ENCODE results near the gene USP32.

The USP32 gene

DNA sequence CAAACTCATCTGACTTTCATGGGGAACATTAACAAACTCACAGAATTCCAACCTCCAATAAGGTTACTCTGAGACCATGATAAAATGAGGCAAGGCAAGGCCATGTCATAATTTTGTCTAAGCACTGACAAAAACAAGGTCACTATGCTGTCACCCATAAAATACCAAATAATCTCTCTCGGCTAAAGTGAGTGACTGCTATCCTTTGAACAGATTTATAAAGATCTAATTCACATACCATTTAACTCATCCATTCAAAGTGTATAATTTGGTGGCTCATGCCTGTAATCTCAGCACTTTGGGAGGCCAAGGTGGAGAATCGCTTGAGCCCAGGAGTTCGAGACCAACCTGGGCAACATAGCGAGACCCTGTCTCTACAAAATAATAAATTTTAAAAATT lies 262.8 kb downstream of the USP32 start:
- no peak for DNase-seq

Measured in T-helper 1 cell (primary cell).